ENCODE data around the gene NFIB. TPM values are rescaled to one million over a fixed set of nuclear protein-coding genes. Genes with fewer than 3 reads are reported as not detected.

The NFIB gene
- polyA plus RNA-seq, 1 experiment: 0.47 TPM

- DNase-seq (ENCODE audit: low read depth): no peak
- ChIA-PET CTCF (interaction anchor here (0.6 to 1.5 kb wide), 3 partner anchors 8 to 917 kb away, joined by 3 to 7 read pairs (median 3); no protein-coding TSS in a partner anchor), POLR2A (no interaction called here)
- Histone ChIP-seq H3K36me3 (ENCODE audit: control insufficient read depth, insufficient read depth, low read length) (no peaks in the 10 kb centered on the region), H3K4me3 (ENCODE audit: low read depth, low read length) (no peak overlapping the region), H3K27me3 (ENCODE audit: control insufficient read depth, insufficient read depth, low read length) (peaks cover 58% of the 10 kb centered on the region)
- no peak for TF ChIP-seq CTCF (IDR thresholded peaks at IDR 0.05; ENCODE audit: insufficient read depth, low read depth, low read length)
These were observed 31.0 kb upstream of the NFIB start for GRCh38 chr9:14344941-14345353.

- ChIA-PET CTCF (interaction anchor here (1.5 kb wide), 1 partner anchor 9 kb away, joined by 7 read pairs; no protein-coding TSS in a partner anchor), POLR2A (no interaction called here)
- no peak for TF ChIP-seq CTCF (IDR thresholded peaks at IDR 0.05; ENCODE audit: insufficient read depth, low read depth, low read length)
- Histone ChIP-seq H3K4me3 (ENCODE audit: low read depth, low read length) (no peak overlapping the region), H3K36me3 (ENCODE audit: control insufficient read depth, insufficient read depth, low read length) (no peaks in the 10 kb centered on the region), H3K27me3 (ENCODE audit: control insufficient read depth, insufficient read depth, low read length) (peaks cover 53% of the 10 kb centered on the region)
- DNase-seq (ENCODE audit: low read depth): no peak
These were observed 30.1 kb upstream of the NFIB start for GRCh38 chr9:14344053-14344524.

GRCh38 chr9:14343261-14344031 lies 29.5 kb upstream of the NFIB start:
- Histone ChIP-seq H3K27me3 (ENCODE audit: control insufficient read depth, insufficient read depth, low read length) (peaks cover 49% of the 10 kb centered on the region), H3K36me3 (ENCODE audit: control insufficient read depth, insufficient read depth, low read length) (no peaks in the 10 kb centered on the region), H3K4me3 (ENCODE audit: low read depth, low read length) (no peak overlapping the region)
- POLR2A ChIA-PET: no interaction called here
- CTCF ChIA-PET: no interaction called here
- no peak for TF ChIP-seq CTCF (IDR thresholded peaks at IDR 0.05; ENCODE audit: insufficient read depth, low read depth, low read length)
- DNase-seq (ENCODE audit: low read depth): no peak

GRCh38 chr9:14342736-14343135 lies 28.8 kb upstream of the NFIB start:
- POLR2A ChIA-PET: no interaction called here
- DNase-seq (ENCODE audit: low read depth): no peak
- CTCF ChIA-PET: no interaction called here
- Histone ChIP-seq H3K36me3 (ENCODE audit: control insufficient read depth, insufficient read depth, low read length) (no peaks in the 10 kb centered on the region), H3K27me3 (ENCODE audit: control insufficient read depth, insufficient read depth, low read length) (peaks cover 42% of the 10 kb centered on the region), H3K4me3 (ENCODE audit: low read depth, low read length) (no peak overlapping the region)
- TF ChIP-seq CTCF (IDR thresholded peaks at IDR 0.05; ENCODE audit: insufficient read depth, low read depth, low read length): no peak

GRCh38 chr9:14341437-14342122 lies 27.6 kb upstream of the NFIB start:
- Histone ChIP-seq H3K36me3 (ENCODE audit: control insufficient read depth, insufficient read depth, low read length) (no peaks in the 10 kb centered on the region), H3K27me3 (ENCODE audit: control insufficient read depth, insufficient read depth, low read length) (peaks cover 32% of the 10 kb centered on the region), H3K4me3 (ENCODE audit: low read depth, low read length) (no peak overlapping the region)
- ChIA-PET POLR2A (no interaction called here), CTCF (interaction anchor here (0.6 kb wide), 1 partner anchor 940 kb away, joined by 6 read pairs; no protein-coding TSS in a partner anchor)
- DNase-seq (ENCODE audit: low read depth): no peak
- no peak for TF ChIP-seq CTCF (IDR thresholded peaks at IDR 0.05; ENCODE audit: insufficient read depth, low read depth, low read length)

Data from BJ (cell line).